GM21447 (cell line): Measurements from ENCODE around the gene RNASEH2A.

Experiments used
- ATAC-seq: cut with Tn5 transposase; IDR thresholded peaks from one replicate; pipeline ENCODE4 v1.9.1; 2021; ENCODE audit not compliant: unreplicated experiment

Gene RNASEH2A

DNA sequence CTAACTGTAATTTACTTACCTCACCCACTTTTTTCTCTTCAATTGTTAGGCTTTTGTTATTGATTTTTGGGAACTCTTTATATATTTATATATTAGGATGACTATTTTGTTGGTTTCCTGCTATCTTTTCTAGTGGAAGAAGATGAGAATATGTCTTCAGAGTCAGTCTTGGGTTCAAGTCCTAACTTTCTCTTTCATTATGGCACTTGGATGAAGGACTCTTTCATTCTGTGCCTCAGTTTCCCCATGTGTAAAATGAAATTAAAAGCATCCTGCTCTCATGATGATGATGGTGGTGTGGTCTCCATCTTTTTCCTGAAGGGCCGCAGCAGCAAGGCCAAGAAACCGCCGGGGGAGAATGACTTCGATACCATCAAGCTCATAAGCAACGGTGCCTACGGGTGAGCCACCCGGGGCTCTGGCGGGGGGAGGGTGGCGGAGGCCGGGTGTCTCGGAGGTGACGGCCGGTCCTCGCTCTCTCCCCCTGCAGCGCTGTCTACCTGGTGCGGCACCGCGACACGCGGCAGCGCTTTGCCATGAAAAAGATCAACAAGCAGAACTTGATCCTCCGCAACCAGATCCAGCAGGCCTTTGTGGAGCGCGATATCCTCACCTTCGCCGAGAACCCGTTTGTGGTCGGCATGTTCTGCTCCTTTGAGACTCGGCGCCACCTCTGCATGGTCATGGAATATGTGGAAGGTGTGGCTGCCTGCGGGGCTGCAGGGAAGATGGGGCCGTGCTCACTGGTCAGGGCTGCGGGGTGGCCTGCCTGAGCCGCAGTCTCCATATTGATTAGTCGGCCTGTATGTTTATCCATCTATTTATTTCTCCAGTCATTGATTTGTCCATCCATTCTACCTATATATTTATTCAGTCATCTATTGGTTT, 51.9 kb downstream of the RNASEH2A start:
- ATAC-seq: no peak

DNA sequence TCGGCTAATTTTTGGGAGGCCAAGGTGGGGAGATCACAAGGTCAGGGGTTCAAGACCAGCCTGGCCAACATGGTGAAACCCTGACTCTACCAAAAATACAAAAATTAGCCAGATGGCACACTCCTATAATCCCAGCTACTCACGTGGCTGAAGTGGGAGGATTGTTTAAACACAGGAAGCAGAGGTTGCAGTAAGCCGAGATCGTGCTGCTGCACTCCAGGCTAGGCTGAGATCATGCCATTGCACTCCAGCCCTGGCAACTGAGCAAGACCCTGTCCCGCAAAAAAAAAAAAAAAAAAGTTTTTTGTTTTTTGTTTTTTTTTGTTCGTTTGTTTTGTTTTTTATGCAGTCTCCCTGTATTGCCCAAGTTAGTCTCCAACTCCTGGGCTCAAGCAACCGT, 53.2 kb downstream of the RNASEH2A start:
- ATAC-seq: no peak
